IPS DF 19.7 (cell line): ENCODE measurements around the gene RB1.
A peak's percentile ranks its signal among the peaks of the same experiment; 100 is the strongest.

Source experiments
- DNase-seq: peaks from one replicate; pipeline ENCODE4 v3.0.0-alpha.2; 2013; ENCODE audit warnings: low read depth, low spot score

Gene RB1

GRCh38 chr13:48303359-48304142, at the start of gene RB1:
TSS of gene RB1 (plus strand) at chr13:48303751. CDS start at chr13:48303913, 162 bp downstream.
- DNase-seq, result peak; percentile 15

DNA sequence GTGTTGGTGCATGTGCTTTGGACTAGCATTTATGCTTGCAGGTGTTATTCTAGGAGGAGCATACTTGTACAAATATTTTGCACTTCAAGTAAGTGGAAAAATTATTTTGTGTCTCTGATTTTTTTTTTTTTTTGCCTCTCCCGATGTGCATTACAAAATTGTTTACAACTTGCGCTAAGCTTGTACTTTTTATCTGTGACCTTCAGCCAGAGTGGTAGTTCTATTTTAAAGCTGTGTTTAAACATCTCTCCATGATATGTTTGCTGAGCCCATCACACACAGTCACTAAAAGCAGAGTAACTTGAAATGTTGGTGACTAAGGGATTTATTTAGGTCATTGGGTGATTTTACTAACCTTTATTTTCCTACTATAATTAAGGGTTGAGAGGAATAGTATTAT, 49.7 kb upstream of the RB1 start:
- DNase-seq, result no peak

DNA sequence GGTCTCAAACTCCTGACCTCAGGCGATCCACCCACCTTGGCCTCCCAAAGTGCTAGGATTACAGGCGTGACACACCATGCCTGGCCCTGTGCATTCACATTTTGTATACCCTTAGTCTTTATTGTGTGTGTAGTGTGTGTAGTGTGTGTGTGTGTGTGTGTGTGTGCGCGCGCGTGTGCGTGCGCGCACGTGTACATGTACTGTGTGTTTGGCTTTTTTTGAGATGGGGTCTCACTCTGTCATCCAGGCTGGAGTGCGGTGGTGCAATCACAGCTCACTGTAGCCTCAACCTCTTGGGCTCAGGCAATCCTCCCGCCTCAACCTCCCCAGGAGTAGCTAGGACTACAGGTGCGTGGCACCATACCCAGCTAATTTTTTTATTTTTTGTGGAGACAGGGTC, 48.5 kb upstream of the RB1 start:
- no peak for DNase-seq

DNA sequence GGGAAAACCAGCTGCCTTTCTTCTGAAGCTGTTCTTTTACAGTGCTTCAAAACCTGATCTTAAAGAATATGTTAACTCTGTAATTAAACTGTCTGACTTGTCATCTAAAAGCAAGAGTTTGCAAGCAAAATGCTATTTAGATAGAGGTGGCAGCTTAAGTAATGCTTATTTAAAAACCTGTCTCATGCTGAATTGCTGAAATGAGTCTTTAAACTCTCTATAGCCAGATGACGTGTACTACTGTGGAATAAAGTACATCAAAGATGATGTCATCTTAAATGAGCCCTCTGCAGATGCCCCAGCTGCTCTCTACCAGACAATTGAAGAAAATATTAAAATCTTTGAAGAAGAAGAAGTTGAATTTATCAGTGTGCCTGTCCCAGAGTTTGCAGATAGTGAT, 47.6 kb upstream of the RB1 start:
- no peak for DNase-seq

GRCh38 chr13:48258002-48258401, 45.5 kb upstream of the RB1 start:
- DNase-seq, result no peak

- DNase-seq, result no peak
These were observed 45.1 kb upstream of the RB1 start for GRCh38 chr13:48258430-48258829.

- no peak for DNase-seq
These were observed 42.6 kb upstream of the RB1 start for GRCh38 chr13:48260970-48261369.

DNA sequence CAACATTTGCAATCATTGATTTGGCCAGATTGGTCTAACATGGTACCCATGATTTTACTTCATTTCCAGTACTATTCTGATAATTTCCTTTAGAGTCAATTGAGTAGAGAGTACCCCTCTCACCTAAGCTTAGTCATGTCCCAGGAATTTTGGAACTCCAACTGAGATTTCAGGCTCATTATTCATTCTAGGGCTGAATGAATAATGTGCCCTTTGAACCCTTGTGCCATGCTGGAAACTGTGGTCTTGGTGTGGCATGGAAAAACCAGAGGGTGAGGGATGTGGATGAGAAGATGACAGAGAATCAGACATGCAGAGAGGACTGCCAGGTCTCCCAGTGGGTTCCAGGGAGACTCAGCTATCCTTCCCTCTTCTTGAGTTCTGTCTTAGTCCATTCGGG, 40.4 kb upstream of the RB1 start:
- no peak for DNase-seq

GRCh38 chr13:48264058-48264457, 39.5 kb upstream of the RB1 start:
- no peak for DNase-seq

GRCh38 chr13:48265217-48265815, 38.2 kb upstream of the RB1 start:
- DNase-seq, result no peak

GRCh38 chr13:48266150-48266549, 37.4 kb upstream of the RB1 start:
- DNase-seq, result no peak

DNA sequence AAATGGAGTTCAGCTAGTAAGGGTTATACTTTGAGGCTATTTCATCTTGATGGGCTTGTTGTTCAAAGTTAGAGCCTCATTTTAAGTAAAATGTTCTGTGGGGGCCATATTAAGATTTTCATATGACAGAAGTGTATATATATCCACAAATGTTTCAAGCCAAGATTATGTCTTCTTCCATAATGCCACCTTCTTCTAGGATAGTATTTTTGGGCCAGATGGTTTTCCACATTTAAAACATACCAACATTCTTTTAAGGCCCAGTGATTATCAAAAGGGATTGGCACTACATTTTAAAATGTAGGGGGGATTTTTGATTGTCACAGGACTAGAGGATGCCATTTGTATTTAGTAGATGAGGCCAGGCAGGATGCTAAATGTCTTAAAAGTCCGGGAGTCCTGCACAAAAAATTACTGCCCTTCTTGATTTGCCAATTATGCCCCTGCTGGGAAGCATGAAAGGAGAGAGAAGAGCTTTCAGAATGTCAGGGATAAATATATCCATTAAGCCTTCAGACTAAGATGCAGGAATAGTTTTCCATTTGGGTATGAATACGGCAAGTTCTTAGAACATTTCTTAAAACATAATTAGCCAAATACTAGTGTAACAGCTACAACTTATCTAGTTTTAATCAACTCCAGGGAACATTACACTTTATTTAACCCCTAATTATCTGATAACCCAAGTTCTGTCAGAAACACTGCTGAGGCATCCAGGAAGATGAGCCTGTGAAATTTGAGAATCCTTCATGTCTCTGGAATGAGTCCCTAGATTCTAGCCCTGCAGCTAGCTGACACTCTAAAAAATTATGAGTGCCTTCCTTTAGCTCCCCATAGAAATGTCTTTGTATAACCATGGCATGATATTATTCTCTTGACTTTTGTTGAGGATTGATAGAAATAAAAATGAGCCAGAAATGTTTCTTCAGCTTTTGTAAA, 36.6 kb upstream of the RB1 start:
- no peak for DNase-seq

DNA sequence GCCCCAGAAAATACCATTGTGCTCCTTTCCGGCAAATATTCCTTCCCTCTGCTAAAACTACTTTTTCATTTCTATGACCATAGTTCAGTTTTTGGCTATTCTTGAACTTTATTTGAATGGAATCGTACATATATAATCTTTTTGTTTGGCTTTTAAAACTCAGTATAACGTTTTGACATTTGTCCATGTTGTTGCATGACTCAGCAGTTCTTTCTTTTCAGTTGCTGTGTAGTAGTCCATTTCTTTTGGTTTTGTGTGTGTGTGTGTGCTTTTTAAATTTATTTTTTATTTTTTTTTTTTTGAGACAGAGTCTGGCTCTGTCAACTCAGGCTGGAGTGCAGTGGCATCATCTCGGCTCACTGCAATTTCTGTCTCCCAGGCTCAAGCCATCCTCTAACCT, 35.5 kb upstream of the RB1 start:
- DNase-seq, result no peak

DNA sequence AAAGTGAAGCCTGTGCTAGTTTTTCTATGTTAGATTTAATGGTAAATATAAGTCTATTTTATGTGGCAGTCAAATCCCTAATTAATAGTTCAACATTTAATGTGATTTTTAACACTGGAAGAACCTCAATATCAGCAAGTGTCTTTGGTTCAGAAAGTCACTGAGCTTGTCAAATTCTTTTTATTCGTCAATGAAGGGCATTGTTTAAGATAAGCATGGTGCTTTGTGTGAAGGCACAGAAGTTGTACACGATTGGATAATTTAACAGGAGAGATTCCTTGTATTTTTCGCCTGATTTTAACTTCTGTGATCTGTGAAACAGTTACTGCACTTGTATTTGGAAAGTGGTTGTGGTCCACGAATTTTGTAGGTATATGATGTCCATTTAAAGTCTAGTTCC, 30.2 kb upstream of the RB1 start:
- no peak for DNase-seq

DNA sequence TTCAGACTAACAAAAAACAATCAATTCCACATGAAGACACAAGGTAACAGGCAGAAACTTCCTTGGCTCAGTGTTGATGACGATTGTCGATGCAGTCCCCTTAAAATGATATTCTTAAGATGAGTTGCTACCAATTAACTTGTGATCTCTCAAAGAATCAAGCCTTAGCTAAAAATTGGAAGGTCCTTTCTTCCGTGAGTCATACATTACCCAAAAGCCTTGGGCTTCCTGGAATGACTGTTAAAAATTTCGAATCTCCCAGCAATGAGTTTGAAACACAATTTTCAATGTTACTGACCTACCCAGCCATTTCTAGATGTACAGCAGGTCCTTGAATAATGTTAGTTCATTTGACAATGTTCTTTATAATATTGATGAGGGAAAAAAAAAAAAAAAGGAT, 28.0 kb upstream of the RB1 start:
- no peak for DNase-seq

GRCh38 chr13:48278806-48279205, 24.7 kb upstream of the RB1 start:
- DNase-seq, result no peak

GRCh38 chr13:48281556-48281955, 22.0 kb upstream of the RB1 start:
- no peak for DNase-seq

DNA sequence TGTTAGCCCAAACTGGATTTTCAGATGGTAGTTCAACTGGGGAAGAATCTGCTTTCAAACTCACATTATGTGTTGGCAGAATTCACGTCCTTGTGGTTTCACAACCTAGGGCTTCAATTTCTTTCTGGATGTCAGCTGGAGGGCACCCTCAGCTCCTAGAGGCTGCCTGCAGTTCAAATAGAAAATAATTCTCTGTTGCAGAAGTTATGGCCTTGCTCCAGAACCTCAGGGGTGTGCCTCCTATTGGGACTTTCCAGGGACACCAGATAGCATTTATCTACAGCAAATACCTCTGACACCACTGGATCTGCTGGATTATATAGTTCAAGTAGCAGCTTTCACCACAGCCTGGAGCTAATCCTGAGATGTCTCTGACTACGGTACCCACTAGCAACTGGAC, 11.8 kb upstream of the RB1 start:
- no peak for DNase-seq

DNA sequence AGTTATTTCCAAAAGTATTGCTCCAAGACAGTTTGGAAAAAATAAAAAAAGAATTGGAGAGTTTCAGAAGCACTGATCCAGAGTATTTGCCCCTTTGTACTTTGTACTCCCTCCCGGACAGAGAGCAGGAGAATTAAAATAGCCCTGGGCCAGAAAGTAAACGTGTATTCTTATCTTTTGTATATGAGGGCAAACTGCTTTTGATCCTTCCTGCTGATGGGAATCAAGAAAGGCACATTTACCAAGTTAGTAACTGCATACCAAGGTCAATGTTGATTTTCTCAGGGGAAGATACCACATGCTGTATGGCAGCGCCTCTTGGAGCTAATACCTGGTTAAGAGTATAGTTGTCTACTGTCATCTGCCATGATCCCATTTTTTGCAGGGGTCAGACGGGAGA, 10.9 kb upstream of the RB1 start:
- no peak for DNase-seq

- no peak for DNase-seq
These were observed 8.9 kb upstream of the RB1 start for GRCh38 chr13:48294653-48295052.

- DNase-seq, result no peak
These were observed 8.3 kb upstream of the RB1 start for GRCh38 chr13:48295271-48295670.

GRCh38 chr13:48296528-48296927, 7.0 kb upstream of the RB1 start:
- no peak for DNase-seq
